GM12874 (cell line): ENCODE data around the gene RILP.

Source experiments
- CTCF ChIP-seq: IDR thresholded peaks from 2 replicates; pipeline ENCODE4 v1.5.1; 2011; ENCODE audit warnings: low read depth, mild to moderate bottlenecking, control low read depth, low read length, moderate library complexity; ENCODE audit not compliant: insufficient read depth

RILP gene

GRCh38 chr17:1625581-1625980 is 24.1 kb downstream of the RILP start:
- TF ChIP-seq CTCF, result no peak

DNA sequence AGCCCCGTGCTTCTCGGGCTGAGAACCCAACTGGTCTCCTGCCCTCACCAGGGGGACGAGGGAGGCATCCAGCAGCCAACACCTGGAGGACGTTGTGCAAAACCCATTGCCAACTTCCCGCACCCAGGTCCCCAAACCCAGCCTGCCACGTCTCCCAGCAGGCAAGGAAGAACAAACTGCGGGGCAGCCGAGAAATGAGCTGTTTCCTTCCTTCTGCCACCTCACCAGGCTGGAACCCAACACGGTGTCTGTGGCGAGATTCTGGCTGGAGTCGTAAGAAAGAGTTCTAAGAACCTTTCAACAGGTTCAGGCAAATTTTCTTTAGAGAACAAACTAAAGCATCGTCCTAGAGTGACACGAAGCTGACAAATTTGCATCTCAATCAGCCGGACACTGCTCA is 24.6 kb downstream of the RILP start:
- TF ChIP-seq CTCF, result no peak

- TF ChIP-seq CTCF, result no peak
Measured at GRCh38 chr17:1624650-1625049, 25.0 kb downstream of the RILP start.

DNA sequence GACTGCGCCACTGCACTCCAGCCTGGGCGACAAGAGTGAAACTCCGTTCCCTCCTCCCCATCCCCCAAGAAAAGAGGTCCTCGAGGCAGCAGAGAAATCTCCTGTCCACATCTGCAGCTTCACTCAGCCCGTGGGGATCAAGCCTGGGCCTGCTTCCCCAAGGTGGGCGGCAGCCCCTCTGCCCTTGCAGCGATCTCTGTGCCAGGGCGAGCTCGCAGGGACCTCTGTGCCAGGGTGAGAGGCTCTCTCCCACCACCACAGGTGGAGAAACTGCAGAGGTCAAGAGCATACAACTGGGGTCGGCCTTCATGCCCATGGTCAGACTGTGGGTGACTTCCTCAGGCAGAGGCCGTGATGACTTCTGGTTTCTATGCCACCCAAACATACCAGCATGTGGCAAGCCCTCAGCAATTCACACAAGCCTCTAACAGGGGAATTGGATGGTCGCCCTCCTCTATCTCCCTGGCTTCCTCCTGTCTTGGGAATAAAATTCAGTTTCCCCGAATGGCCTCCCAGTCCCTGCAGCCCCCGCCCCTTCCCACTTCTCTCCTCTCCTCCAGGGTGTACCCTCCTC is 26.5 kb downstream of the RILP start:
- no peak for TF ChIP-seq CTCF

GRCh38 chr17:1621273-1621954 is 28.3 kb downstream of the RILP start:
- TF ChIP-seq CTCF, result no peak

GRCh38 chr17:1620486-1620885 is 29.2 kb downstream of the RILP start:
- TF ChIP-seq CTCF, result no peak

- no peak for TF ChIP-seq CTCF
Measured at GRCh38 chr17:1617620-1618174, 32.0 kb downstream of the RILP start.
